KMS-11 (cell line): ENCODE results near the gene HLF.

Source experiments
- H2AFZ ChIP-seq: fragments of 200-600 bp; sonication (generic); 2 replicates; pipeline ENCODE4 v1.6.1; 2016; ENCODE audit warnings: antibody characterized with exemption, mixed run types, low read depth
- H3K27ac ChIP-seq: fragments of 200-600 bp; sonication (generic); 2 replicates; pipeline ENCODE4 v1.6.1; 2016; ENCODE audit warnings: mild to moderate bottlenecking, mixed run types
- H3K27me3 ChIP-seq: fragments of 200-600 bp; sonication (generic); 2 replicates; pipeline ENCODE4 v1.6.1; 2017; ENCODE audit warnings: mild to moderate bottlenecking, low read depth, mixed run types, moderate library complexity; ENCODE audit not compliant: insufficient read depth
- H3K36me3 ChIP-seq: fragments of 200-600 bp; sonication (generic); 2 replicates; pipeline ENCODE4 v1.6.1; 2017; ENCODE audit warnings: mild to moderate bottlenecking, mixed run types; ENCODE audit not compliant: insufficient read depth
- H3K4me1 ChIP-seq: fragments of 200-600 bp; sonication (generic); 2 replicates; pipeline ENCODE4 v1.6.1; 2016; ENCODE audit warnings: mild to moderate bottlenecking, low read depth, mixed run types; ENCODE audit not compliant: poor library complexity, severe bottlenecking
- H3K4me2 ChIP-seq: fragments of 200-600 bp; sonication (generic); 2 replicates; pipeline ENCODE4 v1.7.0; 2016; ENCODE audit warnings: mild to moderate bottlenecking, mixed run types
- H3K4me3 ChIP-seq: fragments of 200-600 bp; sonication (generic); IDR thresholded peaks from 2 replicates; pipeline ENCODE4 v1.6.1; 2017; ENCODE audit warnings: low read depth, low read length, mixed read lengths; ENCODE audit not compliant: insufficient read depth
- H3K79me2 ChIP-seq: fragments of 200-600 bp; sonication (generic); 2 replicates; pipeline ENCODE4 v1.6.1; 2016; ENCODE audit warnings: low read depth, mixed run types; ENCODE audit not compliant: insufficient read depth
- H3K9ac ChIP-seq: fragments of 200-600 bp; sonication (generic); 2 replicates; pipeline ENCODE4 v1.6.1; 2016; ENCODE audit warnings: mild to moderate bottlenecking, mixed run types
- H4K20me1 ChIP-seq: fragments of 200-600 bp; sonication (generic); 2 replicates; pipeline ENCODE4 v1.6.1; 2016; ENCODE audit warnings: mild to moderate bottlenecking, mixed run types; ENCODE audit not compliant: insufficient read depth
- CTCF ChIP-seq: fragments of 200-600 bp; sonication (generic); conservative IDR thresholded peaks from 2 replicates; pipeline ENCODE4 v1.6.1; 2017; ENCODE audit warnings: low read depth, mild to moderate bottlenecking, antibody characterized with exemption, low read length, moderate library complexity, mixed read lengths

HLF gene

GRCh38 chr17:55264645-55265298 is at the start of gene HLF:
TSS of gene HLF (plus strand) at chr17:55264960. CDS start at chr17:55265485, 525 bp downstream.
- no peak within 1 kb of the TSS for H3K27ac ChIP-seq
- no peaks in the 10 kb centered on the region for H3K36me3 ChIP-seq
- peak within 1 kb of the TSS; percentile 85 for H2AFZ ChIP-seq
- H3K4me1 ChIP-seq = no peaks in the 10 kb centered on the region
- peak within 1 kb of the TSS; percentile 50; the same call in 1 of the 2 replicates for H3K9ac ChIP-seq
- no peaks in the 10 kb centered on the region for H3K27me3 ChIP-seq
- no peak for TF ChIP-seq CTCF
- peak within 1 kb of the TSS; percentile 62 for H3K4me2 ChIP-seq
- no peaks in the 10 kb centered on the region for H3K79me2 ChIP-seq
- no peaks in the 10 kb centered on the region for H4K20me1 ChIP-seq
- no peak within 1 kb of the TSS for H3K4me3 ChIP-seq

GRCh38 chr17:55215711-55216110 is 49.0 kb upstream of the HLF start:
- H3K4me3 ChIP-seq = no peak overlapping the region
- H3K9ac ChIP-seq = no peak overlapping the region
- no peaks in the 10 kb centered on the region for H3K79me2 ChIP-seq
- no peak overlapping the region for H3K27ac ChIP-seq
- no peak overlapping the region for H2AFZ ChIP-seq
- no peak for TF ChIP-seq CTCF
- no peaks in the 10 kb centered on the region for H3K36me3 ChIP-seq
- H4K20me1 ChIP-seq = no peaks in the 10 kb centered on the region
- no peaks in the 10 kb centered on the region for H3K27me3 ChIP-seq
- no peak overlapping the region for H3K4me2 ChIP-seq
- H3K4me1 ChIP-seq = no peaks in the 10 kb centered on the region

- no peaks in the 10 kb centered on the region for H3K79me2 ChIP-seq
- no peak overlapping the region for H3K9ac ChIP-seq
- no peak for TF ChIP-seq CTCF
- no peaks in the 10 kb centered on the region for H3K27me3 ChIP-seq
- H3K4me1 ChIP-seq = no peaks in the 10 kb centered on the region
- H3K36me3 ChIP-seq = no peaks in the 10 kb centered on the region
- no peak overlapping the region for H3K27ac ChIP-seq
- H3K4me2 ChIP-seq = no peak overlapping the region
- H2AFZ ChIP-seq = no peak overlapping the region
- no peak overlapping the region for H3K4me3 ChIP-seq
- H4K20me1 ChIP-seq = no peaks in the 10 kb centered on the region
These were observed 47.9 kb upstream of the HLF start for GRCh38 chr17:55216888-55217287.

- Histone ChIP-seq H3K4me2 (no peak overlapping the region), H4K20me1 (no peaks in the 10 kb centered on the region), H3K4me3 (no peak overlapping the region), H3K4me1 (no peaks in the 10 kb centered on the region), H2AFZ (no peak overlapping the region), H3K27ac (no peak overlapping the region), H3K79me2 (no peaks in the 10 kb centered on the region), H3K27me3 (no peaks in the 10 kb centered on the region), H3K9ac (no peak overlapping the region), H3K36me3 (no peaks in the 10 kb centered on the region)
- no peak for TF ChIP-seq CTCF
These were observed 45.3 kb upstream of the HLF start for GRCh38 chr17:55219459-55219858.
